ENCODE measurements around the gene TNFAIP3.

The TNFAIP3 gene

DNA sequence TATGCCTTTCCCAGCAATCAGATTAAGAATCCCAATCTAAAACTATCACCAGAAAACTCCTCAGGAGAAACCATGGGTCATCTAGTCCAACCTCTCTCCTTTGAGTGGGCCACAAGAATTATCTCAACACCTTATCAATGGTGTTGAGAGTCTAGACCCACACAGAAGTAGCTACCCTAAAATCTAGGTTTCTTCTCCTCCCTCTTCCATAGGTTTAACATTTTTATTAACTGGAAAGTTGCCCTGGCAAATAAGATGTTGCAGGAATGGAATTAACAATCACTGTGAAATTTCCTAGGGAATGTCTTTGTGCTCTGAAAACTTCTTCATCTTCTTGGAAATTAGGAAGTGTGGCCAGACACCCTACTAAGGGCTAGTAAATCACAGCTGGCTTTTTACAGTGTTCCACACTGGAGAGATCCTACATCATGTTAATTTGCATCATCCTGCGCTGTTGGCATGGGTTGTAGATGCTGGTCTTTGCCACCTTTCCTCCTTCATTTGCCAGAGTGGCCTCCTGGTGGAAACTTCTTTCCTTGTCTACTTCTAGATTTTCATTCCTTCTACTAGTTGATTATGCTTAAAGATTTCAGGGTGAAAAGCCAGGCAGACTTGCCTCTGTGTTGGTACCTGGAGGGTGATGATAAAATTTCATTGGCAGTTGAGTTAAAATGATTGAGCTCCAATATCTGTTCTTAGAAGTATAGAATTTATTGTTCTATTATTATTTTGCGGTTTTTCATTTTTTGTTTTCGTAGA is 2.7 kb downstream of the TNFAIP3 start:
- H3K4me2 ChIP-seq (ENCODE audit: insufficient read depth, low read length): peak overlapping the region; percentile 76
- no peaks in the 10 kb centered on the region for H3K27me3 ChIP-seq (ENCODE audit: insufficient read depth, low read length, poor library complexity)
- peak overlapping the region; percentile 0 to 83; a peak in 3 of 4 replicates for H3K4me3 ChIP-seq (ENCODE audit: low read depth in 1 of 2, low read length in 2 of 2)
- peak overlapping the region; percentile 92 for H3K9ac ChIP-seq (ENCODE audit: low read depth, low read length)
- no peak overlapping the region for H2AFZ ChIP-seq (ENCODE audit: low read depth, low read length)
- H4K20me1 ChIP-seq (ENCODE audit: insufficient read depth, low read length): peaks cover 36% of the 10 kb centered on the region
- peak overlapping the region; percentile 92 for H3K27ac ChIP-seq (ENCODE audit: low read length)
- H3K4me1 ChIP-seq (ENCODE audit: insufficient read depth, low read length): peaks cover 77% of the 10 kb centered on the region
- peaks cover 98% of the 10 kb centered on the region for H3K79me2 ChIP-seq (ENCODE audit: insufficient read depth, low read length)
- ATAC-seq (ENCODE audit: insufficient read depth, low read depth) (no peak), DNase-seq (no peak)
- peaks cover 67% of the 10 kb centered on the region for H3K36me3 ChIP-seq (ENCODE audit: insufficient read depth, low read length)
- no peak for TF ChIP-seq CTCF (IDR thresholded peaks at IDR 0.05; ENCODE audit: borderline replicate concordance, extremely low read depth, low read length, poor library complexity, severe bottlenecking)
- no peak for TF ChIP-seq EZH2 (IDR thresholded peaks at IDR 0.05; ENCODE audit: borderline replicate concordance, low read depth, low read length, severe bottlenecking)
- no peaks in the 10 kb centered on the region for H3K9me3 ChIP-seq (ENCODE audit: insufficient read depth, low read length, severe bottlenecking)

GRCh38 chr6:137870308-137870644 is 3.2 kb downstream of the TNFAIP3 start:
- Histone ChIP-seq H3K27me3 (ENCODE audit: insufficient read depth, low read length, poor library complexity) (no peaks in the 10 kb centered on the region), H3K4me1 (ENCODE audit: insufficient read depth, low read length) (peaks cover 76% of the 10 kb centered on the region), H4K20me1 (ENCODE audit: insufficient read depth, low read length) (peaks cover 32% of the 10 kb centered on the region), H3K27ac (ENCODE audit: low read length) (peak overlapping the region; percentile 92), H3K4me2 (ENCODE audit: insufficient read depth, low read length) (peak overlapping the region; percentile 76), H3K9me3 (ENCODE audit: insufficient read depth, low read length, severe bottlenecking) (no peaks in the 10 kb centered on the region), H3K4me3 (ENCODE audit: low read depth in 1 of 2, low read length in 2 of 2) (peak overlapping the region; percentile 0 to 83; a peak in 3 of 4 replicates), H3K79me2 (ENCODE audit: insufficient read depth, low read length) (peaks cover 98% of the 10 kb centered on the region), H3K36me3 (ENCODE audit: insufficient read depth, low read length) (peaks cover 67% of the 10 kb centered on the region), H3K9ac (ENCODE audit: low read depth, low read length) (peak overlapping the region; percentile 92), H2AFZ (ENCODE audit: low read depth, low read length) (no peak overlapping the region)
- DNase-seq: no peak
- TF ChIP-seq EZH2 (IDR thresholded peaks at IDR 0.05; ENCODE audit: borderline replicate concordance, low read depth, low read length, severe bottlenecking) (no peak), CTCF (IDR thresholded peaks at IDR 0.05; ENCODE audit: borderline replicate concordance, extremely low read depth, low read length, poor library complexity, severe bottlenecking) (no peak)
- no peak for ATAC-seq (ENCODE audit: insufficient read depth, low read depth)

GRCh38 chr6:137870744-137871247 is 3.7 kb downstream of the TNFAIP3 start:
- peak; percentile 34 for DNase-seq
- Histone ChIP-seq H3K79me2 (ENCODE audit: insufficient read depth, low read length) (peaks cover 97% of the 10 kb centered on the region), H3K27me3 (ENCODE audit: insufficient read depth, low read length, poor library complexity) (no peaks in the 10 kb centered on the region), H3K9ac (ENCODE audit: low read depth, low read length) (peak overlapping the region; percentile 92), H3K9me3 (ENCODE audit: insufficient read depth, low read length, severe bottlenecking) (no peaks in the 10 kb centered on the region), H3K4me1 (ENCODE audit: insufficient read depth, low read length) (peaks cover 74% of the 10 kb centered on the region), H3K4me3 (ENCODE audit: low read depth in 1 of 2, low read length in 2 of 2) (peak overlapping the region in 1 of 2 experiments; percentile 83; a peak in 2 of 4 replicates), H3K36me3 (ENCODE audit: insufficient read depth, low read length) (peaks cover 68% of the 10 kb centered on the region), H2AFZ (ENCODE audit: low read depth, low read length) (no peak overlapping the region), H3K4me2 (ENCODE audit: insufficient read depth, low read length) (peak overlapping the region; percentile 76), H4K20me1 (ENCODE audit: insufficient read depth, low read length) (peaks cover 32% of the 10 kb centered on the region), H3K27ac (ENCODE audit: low read length) (peak overlapping the region; percentile 92)
- peak; percentile 8; the same call in 1 of the 3 replicates for ATAC-seq (ENCODE audit: insufficient read depth, low read depth)
- TF ChIP-seq CTCF (IDR thresholded peaks at IDR 0.05; ENCODE audit: borderline replicate concordance, extremely low read depth, low read length, poor library complexity, severe bottlenecking) (peak; percentile 24), EZH2 (IDR thresholded peaks at IDR 0.05; ENCODE audit: borderline replicate concordance, low read depth, low read length, severe bottlenecking) (no peak)
